Prostate gland (tissue), 2 donors: ENCODE results near the gene MAP7D2.

Experiments used
- POLR2A ChIP-seq: fragments of 450-650 bp; IDR thresholded peaks from one replicate; pipeline ENCODE4 v1.6.1; 2016; ENCODE audit warnings: antibody characterized with exemption, mild to moderate bottlenecking
- POLR2AphosphoS5 ChIP-seq: sonication (generic); formaldehyde crosslinking; IDR thresholded peaks from one replicate; pipeline ENCODE4 v1.6.1; 2017; ENCODE audit warnings: antibody characterized with exemption
- TF ChIP-seq, protein P1 (sequence below), 4 experiments: fragments of 200-600 bp in 2 of 4; fragments of 450-650 bp in 2 of 4; sonication (generic) in 2 of 4; IDR thresholded peaks; 1 replicate in 3 of 4; 2 replicates in 1 of 4; pipeline ENCODE4 v1.5.1; 2016 to 2019; ENCODE audit warnings: antibody characterized with exemption in 4 of 4, mild to moderate bottlenecking in 2 of 4, moderate library complexity in 2 of 4

DNA sequence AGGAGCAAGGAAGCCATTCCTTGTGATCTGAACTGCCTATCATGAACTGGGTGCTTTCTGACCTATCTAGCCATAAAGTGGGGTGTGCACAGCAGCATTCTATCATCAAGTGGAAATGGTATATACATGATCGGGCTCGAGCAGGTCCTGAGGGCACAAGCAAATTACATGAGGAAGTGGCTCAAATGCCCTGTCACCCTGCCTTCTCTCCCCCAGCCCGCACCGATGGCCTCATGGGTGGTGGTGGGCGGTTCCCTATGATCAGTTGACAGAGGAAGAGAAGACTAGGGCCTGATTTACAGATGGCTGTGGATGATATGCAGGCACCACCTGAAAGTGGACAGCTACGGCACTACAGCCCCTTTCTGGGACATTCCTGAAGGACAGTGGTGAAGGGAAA lies 79.5 kb downstream of the MAP7D2 start:
- TF ChIP-seq, protein P1, sequence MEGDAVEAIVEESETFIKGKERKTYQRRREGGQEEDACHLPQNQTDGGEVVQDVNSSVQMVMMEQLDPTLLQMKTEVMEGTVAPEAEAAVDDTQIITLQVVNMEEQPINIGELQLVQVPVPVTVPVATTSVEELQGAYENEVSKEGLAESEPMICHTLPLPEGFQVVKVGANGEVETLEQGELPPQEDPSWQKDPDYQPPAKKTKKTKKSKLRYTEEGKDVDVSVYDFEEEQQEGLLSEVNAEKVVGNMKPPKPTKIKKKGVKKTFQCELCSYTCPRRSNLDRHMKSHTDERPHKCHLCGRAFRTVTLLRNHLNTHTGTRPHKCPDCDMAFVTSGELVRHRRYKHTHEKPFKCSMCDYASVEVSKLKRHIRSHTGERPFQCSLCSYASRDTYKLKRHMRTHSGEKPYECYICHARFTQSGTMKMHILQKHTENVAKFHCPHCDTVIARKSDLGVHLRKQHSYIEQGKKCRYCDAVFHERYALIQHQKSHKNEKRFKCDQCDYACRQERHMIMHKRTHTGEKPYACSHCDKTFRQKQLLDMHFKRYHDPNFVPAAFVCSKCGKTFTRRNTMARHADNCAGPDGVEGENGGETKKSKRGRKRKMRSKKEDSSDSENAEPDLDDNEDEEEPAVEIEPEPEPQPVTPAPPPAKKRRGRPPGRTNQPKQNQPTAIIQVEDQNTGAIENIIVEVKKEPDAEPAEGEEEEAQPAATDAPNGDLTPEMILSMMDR (IDR thresholded peaks at IDR 0.05), result no peak
- TF ChIP-seq POLR2A (no peak), POLR2AphosphoS5 (no peak)
